NCI-H1092 (cell line): Measurements from ENCODE around the gene RHOT2.

ENCODE experiments used
- DNase-seq: peaks from one replicate; lab custom pipeline; 2025; lab: John Stamatoyannopoulos, UW

The RHOT2 gene

GRCh38 chr16:667780-668518, at the start of gene RHOT2:
Gene RHOT2 (plus strand): TSS chr16:668132. CDS start chr16:668200, 68 bp downstream.
- peak; percentile 89 for DNase-seq

GRCh38 chr16:619476-620100, 48.3 kb upstream of the RHOT2 start:
- no peak for DNase-seq

DNA sequence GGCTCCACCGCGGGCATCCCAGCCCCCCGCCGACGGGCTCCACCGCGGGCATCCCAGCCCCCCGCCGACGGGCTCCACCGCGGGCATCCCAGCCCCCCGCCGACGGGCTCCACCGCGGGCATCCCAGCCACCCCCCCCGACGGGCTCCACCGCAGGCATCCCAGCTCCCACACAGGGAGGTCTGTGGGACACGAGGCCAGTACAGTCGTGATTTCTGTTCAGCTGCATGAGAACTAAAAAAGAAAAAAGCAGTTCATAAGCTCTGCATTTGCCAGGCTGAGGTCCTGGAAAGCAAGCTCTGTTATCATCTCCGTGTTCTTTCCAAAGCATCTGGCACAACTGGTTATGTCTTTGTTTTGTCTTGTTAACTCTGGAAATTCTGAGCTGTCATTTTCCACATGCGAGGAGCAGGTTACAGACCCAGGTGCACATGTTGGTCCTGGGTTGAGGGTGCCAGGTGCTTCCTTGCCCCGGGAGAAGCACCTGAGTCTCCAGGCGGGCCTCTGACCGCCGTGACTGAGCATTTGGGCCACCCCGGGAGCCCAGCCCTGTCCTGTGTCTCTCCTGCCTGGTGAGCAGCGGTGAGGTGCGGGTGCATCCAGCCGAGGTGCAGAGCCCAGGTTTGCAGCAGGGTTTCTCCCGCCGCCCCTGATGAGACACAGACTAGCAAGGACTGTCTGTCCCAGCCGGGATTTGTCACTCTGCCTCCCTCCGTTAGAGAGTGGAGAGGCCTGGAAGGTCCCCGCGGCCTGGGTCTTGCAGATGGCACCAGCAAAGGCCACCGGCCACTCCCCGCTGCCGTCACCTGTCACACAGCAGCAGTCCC, 47.0 kb upstream of the RHOT2 start:
- no peak for DNase-seq

GRCh38 chr16:621526-622105, 46.3 kb upstream of the RHOT2 start:
- peak; percentile 40 for DNase-seq

DNA sequence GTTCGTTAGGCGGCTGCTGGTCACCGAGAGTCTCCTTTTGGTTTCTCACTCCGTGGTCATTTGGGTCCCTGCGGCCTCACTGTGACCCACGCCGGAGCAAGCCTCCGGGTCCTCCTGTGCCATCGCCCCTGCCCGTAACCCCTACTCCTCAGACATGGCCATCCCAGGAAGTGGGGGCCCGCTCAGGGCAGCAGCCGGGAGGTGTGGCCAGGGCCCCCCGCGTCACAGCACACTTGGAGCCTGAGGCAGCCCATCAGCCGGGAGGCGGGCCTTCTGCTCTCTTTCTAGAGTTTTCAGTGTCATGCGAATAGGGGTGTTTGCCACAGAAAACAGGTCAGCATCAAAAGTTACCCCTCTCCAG, 45.0 kb upstream of the RHOT2 start:
- no peak for DNase-seq

- no peak for DNase-seq
These were observed 43.3 kb upstream of the RHOT2 start for GRCh38 chr16:624526-625070.

GRCh38 chr16:625117-625976, 42.6 kb upstream of the RHOT2 start:
- DNase-seq: no peak

- no peak for DNase-seq
These were observed 41.8 kb upstream of the RHOT2 start for GRCh38 chr16:625977-626765.

DNA sequence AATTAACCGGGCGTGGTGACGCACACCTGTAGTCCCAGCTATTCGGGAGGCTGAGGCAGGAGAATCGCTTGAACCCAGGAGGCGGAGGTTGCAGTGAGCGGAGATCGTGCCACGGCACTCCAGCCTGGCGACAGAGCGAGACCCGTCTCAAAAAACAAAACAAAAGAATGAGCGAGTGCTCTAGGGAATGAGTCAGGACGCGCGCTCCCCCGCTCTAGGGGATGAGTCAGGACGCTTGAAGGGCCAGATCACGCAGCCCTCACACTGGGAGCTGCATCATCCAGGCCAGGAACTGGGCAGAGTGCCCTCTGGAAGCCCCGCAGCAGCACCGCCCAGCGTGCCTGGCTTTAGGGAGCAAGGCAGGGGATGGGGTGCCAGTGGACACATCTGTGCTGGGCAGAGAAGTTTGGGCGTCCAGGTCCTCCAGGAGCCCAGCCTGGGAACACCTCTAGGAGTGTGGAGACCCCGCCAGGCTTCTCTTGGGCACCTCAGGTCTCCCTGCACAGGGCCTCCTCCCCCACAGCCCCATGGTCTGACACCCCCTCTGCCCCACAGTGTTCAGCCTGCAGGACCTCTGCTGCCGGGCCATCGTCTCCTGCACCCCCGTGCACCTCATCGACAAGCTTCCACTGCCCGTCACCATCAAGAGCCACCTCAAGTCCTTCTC, 41.0 kb upstream of the RHOT2 start:
- DNase-seq: no peak

DNA sequence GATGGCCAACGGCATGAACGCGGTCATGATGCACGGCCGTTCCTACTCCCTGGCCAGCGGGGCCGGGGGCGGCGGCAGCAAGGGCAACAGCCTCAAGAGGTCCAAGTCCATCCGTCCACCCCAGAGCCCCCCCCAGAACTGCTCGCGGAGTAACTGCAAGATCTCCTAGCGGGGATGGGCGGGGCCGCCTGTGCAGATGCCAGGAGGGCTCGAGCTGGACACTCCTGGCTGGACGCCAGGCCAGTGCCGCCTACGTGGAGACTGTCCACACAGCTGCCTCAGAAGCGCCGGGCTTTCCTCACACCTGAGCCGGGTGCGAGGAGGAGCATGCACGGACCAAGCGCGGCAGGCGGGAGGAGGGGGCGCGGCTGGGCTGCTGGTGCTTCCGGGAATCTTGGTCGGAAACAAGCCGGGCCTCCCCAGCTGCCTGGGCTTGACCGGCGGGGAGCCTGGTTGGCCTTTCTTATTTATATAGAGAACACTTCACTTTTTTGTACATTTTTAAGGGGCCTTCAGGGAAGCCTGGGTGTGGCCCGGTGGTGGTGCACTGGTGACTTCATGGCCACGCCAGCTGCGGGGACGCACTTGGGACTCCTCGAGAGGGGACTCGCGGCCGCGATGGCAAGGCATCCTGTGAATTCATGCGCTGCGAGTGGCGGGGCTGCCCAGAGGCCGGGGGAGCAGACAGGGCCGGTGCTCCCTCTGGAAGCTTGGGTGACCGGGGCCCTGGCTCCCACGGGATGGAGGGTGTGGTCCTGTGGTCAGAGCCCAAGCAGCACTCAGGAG, 40.3 kb upstream of the RHOT2 start:
- DNase-seq: no peak

- no peak for DNase-seq
These were observed 39.4 kb upstream of the RHOT2 start for GRCh38 chr16:628321-629061.

- no peak for DNase-seq
These were observed 38.6 kb upstream of the RHOT2 start for GRCh38 chr16:629185-629832.

GRCh38 chr16:629833-630248, 38.1 kb upstream of the RHOT2 start:
- no peak for DNase-seq

DNA sequence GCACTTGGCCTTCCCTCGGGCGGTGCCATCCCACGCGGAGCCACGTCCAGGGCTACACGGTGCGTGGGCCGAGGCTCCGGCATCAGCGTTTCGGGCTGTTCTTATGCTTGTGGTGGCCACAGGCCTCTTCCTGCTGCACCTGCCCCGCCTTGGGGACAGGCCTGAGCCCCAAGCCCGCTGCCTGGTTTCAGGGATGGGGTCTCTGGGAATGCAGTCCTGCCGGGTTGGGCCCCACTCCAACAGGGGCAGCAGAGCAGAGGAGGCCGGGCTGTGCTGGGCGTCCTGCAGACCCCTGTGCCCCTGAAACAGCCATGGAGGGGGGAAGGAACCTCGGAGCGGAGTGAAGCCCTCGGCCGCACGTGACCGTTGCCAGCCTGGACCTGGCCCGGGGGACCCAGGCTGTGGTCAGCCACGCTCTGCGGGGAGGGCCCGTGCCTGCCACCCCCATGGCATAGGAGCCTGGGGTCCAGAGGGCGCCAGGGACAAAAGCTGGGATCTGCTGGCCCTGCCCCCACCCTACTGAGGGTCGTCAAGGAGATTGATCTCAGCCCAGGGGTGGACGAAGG, 37.6 kb upstream of the RHOT2 start:
- no peak for DNase-seq

DNA sequence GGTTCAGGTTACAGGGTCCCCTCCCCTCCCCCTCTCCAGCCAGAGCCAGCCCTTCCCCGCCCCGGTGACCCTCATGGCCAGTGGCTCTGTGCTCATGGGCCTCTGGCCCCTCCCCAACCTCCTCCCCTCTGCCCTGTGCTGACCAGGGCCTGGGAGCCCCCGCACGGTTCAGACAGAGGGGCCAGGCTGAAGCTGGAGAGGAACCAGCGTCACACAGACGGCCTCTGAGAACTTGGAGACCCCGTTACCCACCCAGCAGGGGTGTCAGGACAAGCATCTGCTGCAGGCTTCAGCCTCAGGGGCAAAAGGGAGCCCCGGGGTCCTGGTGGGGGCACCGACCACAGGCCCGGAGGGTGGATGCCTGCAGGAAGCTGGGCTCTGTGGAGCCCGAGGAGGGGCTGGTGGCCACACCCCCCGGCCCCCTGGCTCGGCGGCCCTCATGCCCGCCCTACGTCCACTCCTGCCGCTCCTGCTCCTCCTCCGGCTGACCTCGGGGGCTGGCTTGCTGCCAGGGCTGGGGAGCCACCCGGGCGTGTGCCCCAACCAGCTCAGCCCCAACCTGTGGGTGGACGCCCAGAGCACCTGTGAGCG, 37.0 kb upstream of the RHOT2 start, which contains the start of gene WFIKKN1:
WFIKKN1 (plus strand) TSS at position 171 of the 591 bp plus-strand sequence; CDS start at position 440, 269 bp downstream.
- DNase-seq: no peak

DNA sequence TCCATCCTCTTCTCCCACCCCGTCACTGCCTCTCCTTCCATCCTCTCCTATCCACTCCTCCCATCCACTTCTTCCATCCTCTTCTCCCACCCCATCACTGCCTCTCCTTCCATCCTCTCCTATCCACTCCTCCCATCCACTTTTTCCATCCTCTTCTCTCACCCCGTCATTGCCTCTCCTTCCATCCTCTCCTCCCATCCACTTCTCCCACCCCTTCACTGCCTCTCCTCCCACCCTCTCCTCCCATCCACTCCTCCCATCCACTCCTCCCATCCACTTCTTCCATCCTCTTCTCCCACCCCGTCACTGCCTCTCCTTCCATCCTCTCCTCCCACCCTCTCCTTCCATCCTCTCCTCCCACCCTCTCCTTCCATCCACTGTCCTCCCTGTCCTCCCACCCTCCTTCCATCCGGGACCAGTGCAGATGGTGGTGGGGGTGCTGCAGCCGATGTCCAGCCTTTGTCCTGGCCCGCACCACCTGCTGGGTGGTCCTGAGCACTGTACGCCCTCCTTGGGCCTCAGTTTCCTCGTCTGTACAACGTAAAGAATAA, 36.0 kb upstream of the RHOT2 start:
- DNase-seq: no peak
